B cell (primary cell): ENCODE results near the gene GTF2A1. TPM values are rescaled to one million over a fixed set of nuclear protein-coding genes. Genes with fewer than 3 reads are reported as not detected.

ENCODE experiments used
- ATAC-seq: fragments of 200-7000 bp; cut with Tn5 transposase; one replicate; pipeline ENCODE4 v1.10.0; 2021; ENCODE audit warnings: low read depth, mild to moderate bottlenecking, moderate number of reproducible peaks, moderate library complexity
- CTCF ChIA-PET: fragments of 350-600 bp; sonication (Branson Sonifier 250); formaldehyde crosslinking; loops from one replicate; lab custom pipeline; 2021; ENCODE audit warnings: antibody characterized with exemption, inconsistent platforms; lab: Charles Lee
- POLR2A ChIA-PET: fragments of 350-600 bp; sonication (Branson Sonifier 250); formaldehyde crosslinking; loops from one replicate; lab custom pipeline; 2021; ENCODE audit warnings: antibody characterized with exemption; lab: Charles Lee
- DNase-seq: peaks from one replicate; pipeline ENCODE4 v3.0.0; 2013
- H2AFZ ChIP-seq: 2 replicates; pipeline ENCODE4 v1.6.1; 2012; ENCODE audit warnings: mild to moderate bottlenecking, low read depth, low read length; ENCODE audit not compliant: insufficient read depth, poor library complexity, severe bottlenecking
- H3K27ac ChIP-seq, 2 donors: 1 replicate in 1 of 2; 2 replicates in 1 of 2; pipeline ENCODE4 v1.5.1; 2012 to 2013; ENCODE audit warnings: low read length in 2 of 2, mild to moderate bottlenecking in 2 of 2, moderate library complexity in 1 of 2
- H3K27me3 ChIP-seq, 4 experiments: fragments of 200-600 bp in 1 of 4; sonication (generic) in 1 of 4; replicated peaks in 1 of 4; 1 replicate in 2 of 4; 2 replicates in 2 of 4; pipeline versions ENCODE4 v1.6.1 to v1.7.0; 2013 to 2016; ENCODE audit warnings: low read length in 3 of 4, mild to moderate bottlenecking in 2 of 4, mixed read lengths in 1 of 4, moderate library complexity in 1 of 4; ENCODE audit not compliant: insufficient read depth in 4 of 4, control insufficient read depth in 3 of 4; ENCODE audit errors: control extremely low read depth in 1 of 4
- H3K36me3 ChIP-seq, 2 experiments: replicated peaks in 1 of 2; 1 replicate in 1 of 2; 2 replicates in 1 of 2; pipeline versions ENCODE4 v1.6.1 to v1.7.1; 2013; ENCODE audit warnings: low read length in 1 of 2; ENCODE audit not compliant: insufficient read depth in 2 of 2, control insufficient read depth in 1 of 2; ENCODE audit errors: control extremely low read depth in 1 of 2, extremely low read depth in 1 of 2
- H3K4me1 ChIP-seq, 2 donors: fragments of 200-600 bp in 1 of 2; sonication (generic) in 1 of 2; 1 replicate in 1 of 2; 2 replicates in 1 of 2; pipeline versions ENCODE4 v1.5.1 to v1.6.1; 2013 to 2017; ENCODE audit warnings: low read length in 2 of 2; ENCODE audit not compliant: control insufficient read depth in 2 of 2, insufficient read depth in 2 of 2
- H3K4me2 ChIP-seq: replicated peaks from 2 replicates; pipeline ENCODE3; 2012; ENCODE audit warnings: mild to moderate bottlenecking, low read depth, low read length; ENCODE audit not compliant: poor library complexity, severe bottlenecking
- H3K4me3 ChIP-seq, 5 experiments: fragments of 200-600 bp in 1 of 5; sonication (generic) in 1 of 5; 1 replicate in 3 of 5; 2 replicates in 2 of 5; pipeline versions ENCODE4 v1.5.1 to v1.7.0; 2011 to 2016; ENCODE audit warnings: low read length in 4 of 5, mild to moderate bottlenecking in 4 of 5, low read depth in 2 of 5, control low read depth in 1 of 5, moderate library complexity in 1 of 5; ENCODE audit not compliant: insufficient read depth in 1 of 5; ENCODE audit errors: control extremely low read depth in 1 of 5, extremely low read depth in 1 of 5
- H3K79me2 ChIP-seq: fragments of 200-600 bp; sonication (generic); one replicate; pipeline ENCODE4 v1.6.0; 2016; ENCODE audit warnings: low read length; ENCODE audit not compliant: control insufficient read depth, insufficient read depth
- H3K9ac ChIP-seq: fragments of 200-600 bp; sonication (generic); 2 replicates; pipeline ENCODE4 v1.6.1; 2017; ENCODE audit warnings: mild to moderate bottlenecking, low read length, moderate library complexity
- H3K9me3 ChIP-seq, 3 donors: one replicate each; pipeline versions ENCODE4 v1.6.1 to v1.7.1; 2013; ENCODE audit warnings: low read length in 2 of 3; ENCODE audit not compliant: control insufficient read depth in 2 of 3, insufficient read depth in 1 of 3; ENCODE audit errors: control extremely low read depth in 1 of 3
- H4K20me1 ChIP-seq: 2 replicates; pipeline ENCODE4 v1.6.0; 2012; ENCODE audit warnings: mild to moderate bottlenecking, low read length; ENCODE audit not compliant: insufficient read depth, control insufficient read depth, poor library complexity, severe bottlenecking
- H3K27ac Mint-ChIP-seq: one replicate; pipeline ENCODE4 v1.8.0; 2021; ENCODE audit warnings: mixed read lengths
- H3K27me3 Mint-ChIP-seq: one replicate; pipeline ENCODE4 v1.8.0; 2021; ENCODE audit warnings: mixed read lengths
- H3K4me1 Mint-ChIP-seq: one replicate; pipeline ENCODE4 v1.8.0; 2021; ENCODE audit warnings: mixed read lengths
- H3K4me3 Mint-ChIP-seq: one replicate; pipeline ENCODE4 v1.8.0; 2021; ENCODE audit warnings: mixed read lengths
- H3K9me3 Mint-ChIP-seq: one replicate; pipeline ENCODE4 v1.8.0; 2022; ENCODE audit warnings: mixed read lengths; ENCODE audit not compliant: insufficient read depth
- CTCF ChIP-seq: fragments of 200-600 bp; IDR thresholded peaks from one replicate; pipeline ENCODE4 v1.8.0; 2022; ENCODE audit warnings: antibody characterized with exemption, mild to moderate bottlenecking
- EZH2 ChIP-seq: IDR thresholded peaks from 2 replicates; pipeline ENCODE4 v1.6.1; 2012; ENCODE audit warnings: borderline replicate concordance, low read depth, mild to moderate bottlenecking, moderate library complexity, low read length; ENCODE audit not compliant: insufficient read depth, poor library complexity, severe bottlenecking
- WGBS: methylation state at CpG from one replicate; pipeline ENCODE4 v1.1.5; 2013; ENCODE audit warnings: missing lambda C conversion rate; ENCODE audit not compliant: insufficient coverage; 5-methylcytosine and 5-hydroxymethylcytosine counted together
- intact Hi-C: fragments of 100-400 bp; cut with micrococcal nuclease; formaldehyde crosslinking; loops from one replicate; pipeline ENCODE4 v1.10.0; 2022
- polyA plus RNA-seq: library from polyadenylated mRNA; depleted of rRNA; stranded (reverse); fragments of >200 nt; gene quantifications from 2 replicates; pipeline ENCODE4 v1.2.3, GENCODE V29; 2012
- total RNA-seq, 2 donors: library from RNA; stranded (reverse); fragments of 120-200 nt in 1 of 2; gene quantifications; 1 replicate in 1 of 2; 2 replicates in 1 of 2; pipeline versions ENCODE4 v1.2.3 to v1.2.4, GENCODE V29; 2013 to 2022

Gene GTF2A1
- total and polyA plus RNA-seq, 2 donors (not counting 1 experiment from before 2014, with no cell fraction given): 7.1 to 45.1 TPM

GRCh38 chr14:81148635-81149034 lies 72.1 kb downstream of the GTF2A1 start:
- intact Hi-C loops: no loop called here
- no CpG with 5 or more reads among the region's 4 CpGs for WGBS
- no peak for TF ChIP-seq CTCF
- no peak for TF ChIP-seq EZH2
- ChIA-PET POLR2A (no interaction called here), CTCF (no interaction called here)
- H4K20me1 ChIP-seq: no peaks in the 10 kb centered on the region
- Mint-ChIP-seq H3K27ac (no peak overlapping the region), H3K9me3 (peaks cover 2% of the 10 kb centered on the region), H3K27me3 (no peaks in the 10 kb centered on the region), H3K4me1 (peaks cover 14% of the 10 kb centered on the region), H3K4me3 (no peak overlapping the region)
- H3K27me3 ChIP-seq: no peaks in the 10 kb centered on the region
- H3K79me2 ChIP-seq: no peaks in the 10 kb centered on the region
- no peaks in the 10 kb centered on the region for H3K36me3 ChIP-seq
- H3K27ac ChIP-seq: no peak overlapping the region
- ATAC-seq: no peak
- no peak overlapping the region for H2AFZ ChIP-seq
- H3K4me3 ChIP-seq: no peak overlapping the region
- no peak overlapping the region for H3K9ac ChIP-seq
- H3K9me3 ChIP-seq: no peaks in the 10 kb centered on the region
- peaks cover 9 to 10% of the 10 kb centered on the region in 2 donors for H3K4me1 ChIP-seq
- DNase-seq: no peak
- H3K4me2 ChIP-seq: no peak overlapping the region

- Histone ChIP-seq H3K27me3 (no peaks in the 10 kb centered on the region), H3K27ac (no peak overlapping the region), H3K36me3 (no peaks in the 10 kb centered on the region), H3K4me2 (peak overlapping the region; percentile 10), H3K4me1 (peaks cover 9 to 10% of the 10 kb centered on the region in 2 donors), H3K79me2 (no peaks in the 10 kb centered on the region), H3K9me3 (no peaks in the 10 kb centered on the region), H3K9ac (peak overlapping the region; percentile 4), H2AFZ (peak overlapping the region; percentile 5), H4K20me1 (no peaks in the 10 kb centered on the region), H3K4me3 (no peak overlapping the region)
- Mint-ChIP-seq H3K9me3 (peaks cover 2% of the 10 kb centered on the region), H3K27ac (no peak overlapping the region), H3K27me3 (no peaks in the 10 kb centered on the region), H3K4me3 (no peak overlapping the region), H3K4me1 (peaks cover 14% of the 10 kb centered on the region)
- TF ChIP-seq EZH2 (no peak), CTCF (no peak)
- POLR2A ChIA-PET: no interaction called here
- DNase-seq: no peak
- no peak for ATAC-seq
- intact Hi-C loops: no loop called here
- 49% methylated on average over 2 of the region's 2 CpGs for WGBS
- CTCF ChIA-PET: interaction anchor here (1.1 kb wide), 1 partner anchor 16 kb away, joined by 4 read pairs; no protein-coding TSS in a partner anchor
Observed at GRCh38 chr14:81147140-81147897, 73.4 kb downstream of the GTF2A1 start.
